ELF-1 (cell line): ENCODE results near the gene EXD3.
"Not testable (repeated sequence)": the region's sequence is repeated elsewhere in the genome, so short reads cannot be mapped to it uniquely, and the experiment has no call there.

Experiments used
- DNase-seq: peaks from one replicate; pipeline ENCODE4 v3.0.0-alpha.2; 2016; ENCODE audit warnings: low read depth, low spot score

EXD3 gene

DNA sequence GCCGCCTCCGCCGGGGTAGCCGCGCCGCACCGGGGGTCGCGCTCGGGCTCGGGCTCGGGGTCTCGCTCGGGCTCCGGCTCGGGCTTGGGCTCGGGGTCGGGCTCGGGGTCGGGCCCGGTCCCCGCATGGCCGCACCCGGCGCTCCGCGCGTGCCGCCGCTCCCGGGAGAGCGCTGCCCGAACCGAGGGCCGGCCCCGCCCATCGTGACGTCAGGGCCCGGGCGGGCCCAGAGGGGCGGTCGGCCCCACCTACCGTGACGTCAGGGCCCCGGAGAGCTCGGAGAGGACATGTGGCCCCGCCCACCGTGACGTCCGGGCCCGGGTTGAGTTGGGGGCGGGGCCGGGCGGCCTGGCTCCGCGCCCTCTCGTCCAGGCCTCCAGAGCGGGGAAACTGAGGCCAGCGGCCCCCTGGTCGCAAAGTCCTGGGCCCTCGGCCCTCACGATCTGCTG, 36.2 kb upstream of the EXD3 start, which contains the start of gene NSMF:
Gene NSMF, minus strand, starts transcription at position 183 of the 449 bp plus-strand sequence. CDS start 232 bp downstream, outside the sequence.
- DNase-seq, result peak; percentile 93

DNA sequence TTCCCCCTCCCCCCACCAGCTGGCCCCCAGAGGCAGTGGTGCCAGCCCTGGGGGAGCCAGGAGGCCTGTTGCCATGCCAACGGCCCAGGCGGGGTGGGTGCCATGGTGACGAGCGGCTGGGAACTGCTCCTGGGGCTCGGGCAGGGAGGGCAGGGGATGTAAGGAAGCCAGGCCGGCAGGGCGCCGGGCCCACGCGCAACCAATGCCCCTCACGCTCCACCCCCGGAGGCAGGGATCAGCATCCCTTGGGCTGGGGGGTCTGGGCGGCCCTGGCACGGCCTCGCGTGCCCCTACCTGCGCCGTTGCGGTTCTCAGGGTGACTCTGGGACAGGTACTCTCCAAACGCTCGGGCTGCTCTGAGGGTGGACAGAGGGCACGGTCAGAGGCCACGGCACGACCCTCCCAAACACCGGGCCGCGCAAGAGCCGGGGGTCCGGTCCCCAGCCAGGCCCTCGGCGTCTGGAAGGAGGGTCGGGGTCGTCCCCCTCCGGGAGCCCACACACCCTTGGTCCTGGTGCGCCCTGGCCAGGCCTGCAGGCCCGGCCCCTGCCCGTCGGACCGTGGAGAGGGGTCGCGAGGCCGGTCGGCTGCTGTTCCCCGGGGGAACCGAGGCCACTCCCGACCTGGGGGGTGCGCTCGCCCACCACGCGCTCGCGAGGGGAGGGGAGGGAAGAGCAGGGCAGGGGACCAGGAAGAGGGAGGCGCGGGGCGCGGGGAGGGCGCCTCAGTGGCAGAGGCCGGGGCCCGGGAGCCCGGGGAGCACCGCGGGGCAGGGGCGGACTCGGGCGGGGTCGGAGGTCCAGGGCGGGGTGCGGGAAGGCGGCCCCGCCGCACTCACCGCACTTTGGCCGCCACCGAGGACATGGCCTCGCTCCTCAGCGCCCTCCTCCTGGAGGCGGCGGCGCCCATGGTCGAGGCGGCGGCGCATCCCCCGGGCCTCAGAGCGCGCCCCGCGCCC, 35.5 kb upstream of the EXD3 start:
- DNase-seq, result no peak

GRCh38 chr9:137457406-137458193, 34.6 kb upstream of the EXD3 start:
- no peak for DNase-seq

GRCh38 chr9:137456864-137457405, 34.0 kb upstream of the EXD3 start:
- DNase-seq, result no peak

DNA sequence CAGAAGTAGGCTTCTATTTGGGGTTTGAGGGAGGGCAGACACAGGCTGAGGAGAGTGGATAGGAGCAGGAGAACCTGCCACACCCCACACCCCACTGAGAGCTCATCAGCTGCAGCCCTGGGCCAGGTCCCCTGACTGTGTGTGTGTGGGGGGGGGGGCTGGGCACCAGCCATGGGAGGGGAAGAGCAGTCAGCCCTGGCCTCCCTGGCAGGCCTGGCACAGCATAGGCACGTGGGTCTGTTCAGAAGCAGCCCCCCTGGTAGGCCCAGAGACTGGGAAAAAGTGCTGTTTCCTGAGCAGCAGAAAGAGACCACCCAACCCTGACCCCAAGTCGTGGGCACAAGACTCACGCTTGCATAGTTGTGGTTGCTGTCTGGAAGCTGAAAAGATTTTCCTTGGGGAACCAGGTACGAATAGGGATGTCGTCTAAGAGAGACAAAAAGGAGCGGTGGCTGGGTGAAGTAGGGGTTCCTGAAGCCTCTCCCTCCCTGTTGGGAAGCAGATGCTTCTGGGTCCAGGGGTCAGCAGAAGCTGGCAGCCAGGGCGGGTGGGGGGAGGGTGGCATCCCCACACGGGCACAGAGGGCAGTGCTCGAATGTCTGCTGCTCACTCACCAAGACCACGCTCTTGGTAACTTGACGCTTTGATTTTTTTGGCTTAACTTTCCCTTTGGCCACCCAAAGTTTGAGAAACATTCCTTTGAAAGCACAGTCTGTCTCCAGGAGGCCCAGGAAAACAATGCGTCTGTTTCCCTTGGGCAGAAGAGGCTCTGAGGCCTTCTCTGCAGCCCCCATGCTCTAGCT, 33.3 kb upstream of the EXD3 start:
- no peak for DNase-seq

GRCh38 chr9:137455359-137455991, 32.5 kb upstream of the EXD3 start:
- no peak for DNase-seq

DNA sequence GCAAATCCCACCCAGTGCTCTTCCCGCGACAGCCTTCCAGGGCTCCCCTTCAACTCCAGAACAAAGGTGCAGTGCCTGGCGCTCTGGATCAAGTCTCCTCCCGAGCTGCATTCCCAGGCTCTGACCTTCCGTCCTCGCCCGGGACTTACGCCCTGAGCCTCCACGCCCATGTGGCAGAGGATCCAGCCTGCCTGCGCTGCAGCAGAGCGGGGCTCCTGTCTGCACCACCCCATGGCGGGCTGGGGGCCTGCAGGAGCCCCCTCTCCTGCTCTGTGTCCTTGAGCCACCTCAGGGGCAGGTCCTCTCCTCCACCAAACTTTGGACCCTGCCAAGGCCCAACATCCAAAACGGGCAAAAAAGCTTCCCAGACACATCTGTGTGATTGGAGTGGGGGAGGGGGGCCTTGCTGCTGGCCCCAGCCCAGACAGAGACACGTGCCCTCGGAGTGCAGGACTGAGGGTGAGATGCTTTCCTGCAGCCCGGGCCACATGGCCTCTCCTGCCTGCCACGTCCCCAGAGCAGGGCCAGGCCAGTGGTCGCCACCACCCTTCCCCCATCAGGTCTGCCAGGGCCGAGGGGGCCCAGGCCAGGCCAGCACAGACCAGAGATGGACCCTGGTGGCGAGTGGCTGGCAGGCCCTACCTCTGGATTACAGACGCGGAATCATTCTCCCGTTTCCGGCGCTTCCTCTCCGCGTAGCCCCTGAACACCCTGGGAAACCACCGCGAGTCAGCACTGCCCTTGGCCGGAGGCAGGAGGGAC, 31.8 kb upstream of the EXD3 start:
- no peak for DNase-seq

DNA sequence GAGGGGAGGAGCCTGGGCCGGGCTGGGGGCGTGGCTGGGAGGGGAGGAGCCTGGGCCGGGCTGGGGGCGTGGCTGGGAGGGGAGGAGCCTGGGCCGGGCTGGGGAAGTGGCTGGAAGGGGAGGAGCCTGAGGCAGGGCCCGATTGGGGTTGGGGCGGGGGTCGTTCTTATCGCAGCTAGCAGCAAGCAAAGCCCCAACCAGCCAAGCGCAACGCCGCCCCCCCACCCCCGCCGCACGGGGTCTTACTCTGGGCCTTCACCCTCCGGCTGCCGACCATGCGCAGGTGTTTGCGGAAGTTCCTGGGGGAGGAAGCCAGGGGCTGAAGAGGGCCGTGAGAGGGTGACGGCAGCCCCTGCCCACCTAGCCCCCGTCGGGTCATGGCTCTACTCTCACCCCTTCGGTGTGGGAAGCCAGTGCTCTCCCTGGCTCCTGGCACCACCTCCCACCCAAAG, 31.2 kb upstream of the EXD3 start:
- DNase-seq, result peak; percentile 86

DNA sequence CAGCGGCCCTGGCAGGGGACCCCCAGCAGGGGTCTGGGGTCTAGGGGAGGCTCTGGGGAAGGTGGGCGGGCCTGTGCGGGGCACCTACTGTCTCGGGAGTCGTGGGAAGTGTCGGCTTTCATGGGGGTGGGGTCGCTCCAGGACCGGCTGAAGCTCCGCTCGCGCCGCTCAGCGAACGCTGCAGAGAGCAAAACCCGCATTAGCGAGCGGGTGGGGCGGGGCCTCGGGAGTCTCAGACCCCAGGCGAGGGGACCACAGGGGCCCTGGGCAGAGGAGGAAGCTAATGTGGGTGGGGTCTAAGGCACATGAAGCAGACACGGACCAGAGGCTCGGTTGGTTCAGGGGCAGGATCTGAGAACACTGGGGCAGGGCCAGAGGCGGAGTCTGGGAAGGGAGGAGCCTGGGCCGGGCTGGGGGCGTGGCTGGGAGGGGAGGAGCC, 30.7 kb upstream of the EXD3 start:
- DNase-seq, result peak; percentile 91

GRCh38 chr9:137452761-137453642, 30.0 kb upstream of the EXD3 start:
- no peak for DNase-seq

DNA sequence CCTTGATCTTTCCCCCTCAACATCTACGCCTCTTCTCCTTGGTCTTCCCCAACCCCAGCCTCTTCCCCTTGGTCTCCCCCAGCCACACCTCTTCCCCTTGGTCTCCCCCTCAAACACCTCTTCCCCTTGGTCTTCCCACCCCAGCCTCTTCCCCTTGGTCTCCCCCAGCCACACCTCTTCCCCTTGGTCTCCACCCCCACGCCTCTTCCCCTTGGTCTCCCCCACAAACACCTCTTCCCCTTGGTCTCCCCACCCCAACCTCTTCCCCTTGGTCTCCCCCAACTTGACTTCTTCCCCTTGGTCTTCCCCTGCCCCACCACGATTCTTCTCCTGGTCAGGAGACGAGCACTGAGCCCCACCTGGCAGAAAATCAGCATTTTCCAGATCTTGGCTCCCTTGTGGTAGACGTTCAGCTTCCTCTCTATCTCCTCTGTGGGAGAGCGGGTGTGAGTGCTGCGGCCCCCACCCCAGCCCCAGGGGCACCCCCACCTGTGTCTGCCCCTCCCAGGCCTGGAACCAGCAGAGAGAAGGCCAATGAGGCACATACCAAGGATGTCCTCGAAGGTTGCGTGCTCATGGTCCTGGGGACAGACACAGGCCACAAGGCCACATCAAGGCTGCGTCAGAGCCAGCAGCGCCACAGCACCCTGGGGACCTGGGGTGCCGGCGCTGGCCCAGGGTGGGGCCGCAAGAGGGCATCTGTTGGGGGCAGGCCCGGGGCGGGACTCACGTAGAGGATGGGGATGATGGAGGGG, 29.2 kb upstream of the EXD3 start:
- DNase-seq, result no peak

DNA sequence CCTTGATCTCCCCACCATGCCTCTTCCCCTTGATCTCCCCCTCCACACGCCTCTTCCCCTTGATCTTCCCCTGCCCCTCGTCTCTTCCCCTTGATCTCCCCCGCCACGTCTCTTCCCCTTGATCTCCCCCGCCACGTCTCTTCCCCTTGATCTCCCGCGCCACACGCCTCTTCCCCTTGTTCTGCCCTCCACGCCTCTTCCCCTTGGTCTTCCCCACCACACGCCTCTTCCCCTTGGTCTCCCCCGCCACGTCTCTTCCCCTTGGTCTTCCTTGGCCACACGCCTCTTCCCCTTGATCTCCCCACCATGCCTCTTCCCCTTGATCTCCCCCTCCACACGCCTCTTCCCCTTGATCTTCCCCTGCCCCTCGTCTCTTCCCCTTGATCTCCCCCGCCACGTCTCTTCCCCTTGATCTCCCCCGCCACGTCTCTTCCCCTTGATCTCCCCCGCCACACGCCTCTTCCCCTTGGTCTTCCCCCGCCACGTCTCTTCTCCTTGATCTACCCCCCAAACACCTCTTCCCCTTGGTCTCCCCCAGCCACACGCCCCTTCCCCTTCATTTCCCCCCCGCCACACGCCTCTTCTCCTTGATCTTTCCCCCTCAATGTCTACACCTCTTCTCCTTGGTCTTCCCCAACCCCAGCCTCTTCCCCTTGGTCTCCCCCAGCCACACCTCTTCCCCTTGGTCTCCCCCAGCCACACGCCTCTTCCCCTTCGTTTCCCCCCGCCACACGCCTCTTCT, 28.5 kb upstream of the EXD3 start:
- DNase-seq, result not testable (repeated sequence)

DNA sequence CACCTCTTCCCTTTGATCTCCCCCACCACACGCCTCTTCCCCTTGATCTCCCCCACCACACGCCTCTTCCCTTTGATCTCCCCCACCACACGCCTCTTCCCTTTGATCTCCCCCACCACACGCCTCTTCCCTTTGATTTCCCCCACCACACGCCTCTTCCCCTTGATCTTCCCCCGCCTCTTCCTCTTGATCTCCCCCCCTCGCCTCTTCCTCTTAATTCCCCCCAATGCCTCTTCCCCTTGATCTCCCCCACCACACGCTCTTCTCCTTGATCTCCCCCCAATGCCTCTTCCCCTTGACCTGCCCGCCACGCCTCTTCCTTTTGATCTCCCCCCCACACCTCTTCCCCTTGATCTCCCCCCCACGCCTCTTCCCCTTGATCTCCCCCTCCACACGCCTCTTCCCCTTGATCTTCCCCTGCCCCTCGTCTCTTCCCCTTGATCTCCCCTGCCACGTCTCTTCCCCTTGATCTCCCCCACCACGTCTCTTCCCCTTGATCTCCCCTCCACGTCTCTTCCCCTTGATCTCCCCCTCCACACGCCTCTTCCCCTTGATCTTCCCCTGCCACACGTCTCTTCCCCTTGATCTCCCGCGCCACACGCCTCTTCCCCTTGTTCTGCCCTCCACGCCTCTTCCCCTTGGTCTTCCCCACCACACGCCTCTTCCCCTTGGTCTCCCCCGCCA, 27.7 kb upstream of the EXD3 start:
- DNase-seq, result not testable (repeated sequence)

- no peak for DNase-seq
These were observed 27.1 kb upstream of the EXD3 start for GRCh38 chr9:137449931-137450538.

- no peak for DNase-seq
These were observed 26.3 kb upstream of the EXD3 start for GRCh38 chr9:137449081-137449844.

DNA sequence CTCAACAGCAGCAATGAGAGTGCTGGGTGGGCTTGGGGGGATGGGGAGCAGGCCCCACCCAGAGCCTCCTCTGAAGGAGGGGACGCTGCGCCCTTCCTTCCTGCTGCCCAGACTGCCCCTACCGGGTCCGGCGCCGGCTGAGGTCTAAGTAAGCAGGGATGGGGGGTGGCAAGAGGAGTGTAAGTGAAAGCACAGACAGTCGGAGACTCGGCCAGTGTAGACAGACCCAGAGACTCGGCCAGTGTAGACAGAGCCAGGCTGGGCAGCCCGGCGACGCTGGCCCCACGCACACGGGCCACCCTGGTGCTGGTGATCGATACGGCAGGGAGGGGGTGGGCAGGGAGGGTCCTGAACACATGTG, 25.6 kb upstream of the EXD3 start:
- DNase-seq, result no peak
